Caki2 (cell line): ENCODE data around the gene STAT4. TPM values are rescaled to one million over a fixed set of nuclear protein-coding genes. Genes with fewer than 3 reads are reported as not detected.

ENCODE experiments used
- DNase-seq: peaks from one replicate; pipeline ENCODE4 v3.0.0-alpha.2; 2015; ENCODE audit warnings: low read depth
- in situ Hi-C: cut with HindIII; loops from 2 replicates; pipeline ENCODE4 v1.10.0; 2016; ENCODE audit warnings: low sequenced_read_pairs, low pct_unique_long_range_greater_than_20kb, mixed read lengths
- total RNA-seq: library from RNA; depleted of rRNA; stranded (reverse); fragments of >200 nt; shearing (Covaris generic); gene quantifications from 2 replicates; pipeline ENCODE4 v1.2.3, GENCODE V29; 2014; ENCODE audit warnings: low replicate concordance

Gene STAT4
- total RNA-seq, 1 experiment from 2014 or later = 15.2 TPM

- in situ Hi-C loops = loop anchor here (25.0 kb wide), 1 partner anchor 124 kb away; the partner anchor contains the start of gene STAT4
- no peak for DNase-seq
These were observed 112.1 kb downstream of the STAT4 start for GRCh38 chr2:191038741-191039140.

DNA sequence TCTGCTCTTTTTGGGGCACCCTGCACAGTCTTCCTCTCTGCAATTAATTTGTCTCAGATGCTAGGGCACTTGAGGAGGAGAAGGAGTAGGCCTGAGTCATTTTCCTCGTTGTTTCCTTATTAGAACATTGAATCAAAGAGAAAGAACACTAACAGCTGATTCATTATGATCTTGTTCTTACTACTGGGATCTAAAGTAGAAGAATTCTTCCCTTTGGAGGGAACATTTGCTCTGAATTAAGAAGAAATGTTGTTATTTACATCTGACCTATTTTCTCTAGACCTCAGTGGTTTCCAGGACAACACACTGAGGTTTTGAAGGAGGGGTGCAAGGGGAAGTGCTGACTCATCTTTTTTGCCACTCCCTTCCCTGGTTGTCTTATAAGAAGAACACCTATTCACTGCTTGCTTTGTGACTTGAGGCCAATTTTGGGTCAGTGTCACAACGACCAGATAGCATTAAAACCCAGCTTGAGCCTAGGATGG is 112.5 kb downstream of the STAT4 start:
- in situ Hi-C loops = loop anchor here (25.0 kb wide), 1 partner anchor 124 kb away; the partner anchor contains the start of gene STAT4
- DNase-seq = no peak

DNA sequence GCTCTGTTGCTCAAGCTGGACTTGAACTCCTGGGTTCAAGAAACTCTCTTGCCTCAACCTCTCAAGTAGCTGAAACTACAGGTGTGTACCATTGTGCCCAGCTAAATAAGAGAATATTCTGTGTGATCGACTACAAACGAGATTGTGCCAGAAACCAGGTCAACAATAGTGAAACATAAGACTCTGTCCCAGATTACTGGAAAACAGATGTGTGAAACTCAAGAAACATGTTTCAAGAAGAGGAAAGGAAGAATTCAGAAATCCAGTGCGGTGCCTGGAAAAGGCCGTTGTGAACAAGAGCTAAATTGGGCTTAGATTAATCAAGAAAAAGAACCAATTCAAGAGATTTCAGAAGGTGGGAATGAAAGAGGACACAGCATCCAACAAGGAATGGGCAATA is 113.4 kb downstream of the STAT4 start:
- in situ Hi-C loops = loop anchor here (25.0 kb wide), 1 partner anchor 125 kb away; the partner anchor contains the start of gene STAT4
- no peak for DNase-seq

DNA sequence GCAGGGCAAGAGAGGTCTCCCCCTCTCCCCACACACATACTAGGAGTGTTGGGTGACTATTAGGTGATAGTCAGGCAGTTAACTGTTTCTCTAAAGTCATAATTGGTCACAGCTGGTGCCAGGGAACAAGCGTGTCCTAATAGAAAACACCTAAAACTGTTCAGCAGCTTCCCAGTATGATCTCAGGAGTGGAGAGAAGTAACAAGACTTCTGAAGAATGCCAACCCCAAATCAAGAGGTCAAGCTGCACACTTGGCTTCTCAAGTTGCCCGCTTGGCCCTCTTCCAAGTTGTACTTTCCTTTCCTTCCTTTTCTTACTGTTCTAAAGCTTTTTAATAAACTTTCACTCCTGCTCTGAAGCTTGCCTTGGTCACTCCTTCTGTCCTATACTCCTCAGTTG is 114.4 kb downstream of the STAT4 start:
- no peak for DNase-seq
- in situ Hi-C loops = loop anchor here (25.0 kb wide), 1 partner anchor 126 kb away; the partner anchor contains the start of gene STAT4

GRCh38 chr2:191032588-191033429 is 118.0 kb downstream of the STAT4 start:
- DNase-seq = no peak
- in situ Hi-C loops = loop anchor here (25.0 kb wide), 1 partner anchor 129 kb away; the partner anchor contains the start of gene STAT4

DNA sequence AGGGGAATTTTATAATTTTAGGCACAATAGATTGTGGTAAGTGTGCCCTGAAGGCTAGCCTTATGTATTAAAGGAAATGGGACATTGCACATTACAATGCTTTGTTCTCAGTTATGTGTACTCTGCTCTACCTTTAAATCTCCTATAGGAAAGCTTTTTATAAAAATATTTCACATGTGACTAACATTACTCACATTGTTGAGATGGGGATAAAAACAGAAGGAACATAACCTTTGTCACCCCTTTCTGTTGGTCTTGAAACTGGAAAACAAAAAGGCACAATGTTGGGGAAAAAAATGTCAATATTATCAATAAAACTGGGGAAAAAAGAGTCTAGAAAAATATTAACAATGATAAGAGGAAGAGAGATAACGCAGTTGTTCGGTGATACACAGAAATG is 119.5 kb downstream of the STAT4 start:
- in situ Hi-C loops = loop anchor here (25.0 kb wide), 1 partner anchor 131 kb away; the partner anchor contains the start of gene STAT4
- no peak for DNase-seq

GRCh38 chr2:191030521-191031154 is 120.2 kb downstream of the STAT4 start:
- in situ Hi-C loops = loop anchor here (25.0 kb wide), 1 partner anchor 132 kb away; the partner anchor contains the start of gene STAT4
- DNase-seq = no peak

- in situ Hi-C loops = loop anchor here (25.0 kb wide), 1 partner anchor 133 kb away; the partner anchor contains the start of gene STAT4
- no peak for DNase-seq
These were observed 121.4 kb downstream of the STAT4 start for GRCh38 chr2:191029280-191029950.

GRCh38 chr2:191026377-191026776 is 124.4 kb downstream of the STAT4 start:
- in situ Hi-C loops = loop anchor here (25.0 kb wide), 1 partner anchor 136 kb away; the partner anchor contains the start of gene STAT4
- no peak for DNase-seq

GRCh38 chr2:191025135-191025534 is 125.7 kb downstream of the STAT4 start:
- in situ Hi-C loops = loop anchor here (25.0 kb wide), 1 partner anchor 137 kb away; the partner anchor contains the start of gene STAT4
- DNase-seq = no peak

GRCh38 chr2:191023235-191023679 is 127.5 kb downstream of the STAT4 start:
- DNase-seq = no peak
- in situ Hi-C loops = no loop called here

GRCh38 chr2:191020742-191021381 is 129.9 kb downstream of the STAT4 start:
- in situ Hi-C loops = no loop called here
- DNase-seq = peak; percentile 48

DNA sequence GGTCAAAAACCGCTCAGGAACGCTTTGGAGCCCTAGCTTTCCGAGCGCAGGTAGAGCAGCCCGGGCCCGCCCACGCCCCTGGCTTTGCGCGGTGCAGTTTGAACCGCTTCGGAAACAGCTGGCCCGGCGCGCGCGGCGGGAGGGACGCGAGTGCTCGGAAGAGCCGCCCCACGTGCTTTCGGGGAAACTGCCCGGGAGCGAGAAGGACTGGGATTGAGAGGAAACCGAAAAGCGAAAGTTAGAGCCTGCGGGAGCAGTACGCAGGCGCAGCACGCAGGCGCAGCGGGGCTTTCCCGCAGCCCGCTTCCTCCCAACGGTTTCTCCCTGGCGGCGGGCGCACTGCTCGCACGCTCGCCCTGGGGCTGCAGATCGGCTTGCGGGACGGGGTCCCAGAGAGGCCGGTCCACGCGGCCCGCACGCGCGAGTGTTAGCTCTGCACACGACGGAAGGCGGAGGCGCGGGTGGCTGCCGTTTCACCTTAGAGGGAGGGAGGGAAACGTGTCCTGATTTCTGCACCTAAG is 130.5 kb downstream of the STAT4 start:
- peak; percentile 97 for DNase-seq
- in situ Hi-C loops = no loop called here

DNA sequence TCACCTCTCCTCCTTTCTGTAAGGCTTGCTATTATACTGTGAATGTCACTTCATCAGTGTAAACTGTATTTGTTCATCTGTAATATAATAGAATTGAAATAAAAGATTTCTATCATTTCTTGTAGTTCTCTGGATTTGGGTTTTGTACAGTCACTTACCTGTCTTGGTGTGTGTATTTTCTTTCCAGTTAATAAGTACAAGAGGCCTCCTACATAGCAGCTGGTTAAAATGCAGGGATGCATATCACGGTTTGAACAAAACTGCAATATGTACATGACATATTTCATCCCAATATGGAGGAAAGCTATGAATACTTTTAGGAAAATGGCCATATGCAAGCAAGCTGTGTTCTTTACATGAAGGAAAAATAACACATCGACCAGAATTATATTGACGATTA is 131.4 kb downstream of the STAT4 start:
- no peak for DNase-seq
- in situ Hi-C loops = no loop called here

GRCh38 chr2:191018643-191019119 is 132.1 kb downstream of the STAT4 start:
- peak; percentile 95 for DNase-seq
- in situ Hi-C loops = no loop called here

- DNase-seq = no peak
- in situ Hi-C loops = no loop called here
These were observed 132.7 kb downstream of the STAT4 start for GRCh38 chr2:191018048-191018447.

- in situ Hi-C loops = no loop called here
- no peak for DNase-seq
These were observed 135.0 kb downstream of the STAT4 start for GRCh38 chr2:191015831-191016230.
